NT2/D1 (cell line): ENCODE results near the gene ENPP6.

Experiments used
- SUZ12 ChIP-seq: IDR thresholded peaks from 2 replicates; pipeline ENCODE4 v1.6.1; 2011; ENCODE audit not compliant: insufficient read length, insufficient read depth; ENCODE audit errors: extremely low read depth
- YY1 ChIP-seq: IDR thresholded peaks from 2 replicates; pipeline ENCODE4 v1.6.1; 2011; ENCODE audit not compliant: insufficient read length, insufficient read depth
- ZNF274 ChIP-seq: IDR thresholded peaks from 2 replicates; pipeline ENCODE4 v1.6.1; 2011; ENCODE audit warnings: mild to moderate bottlenecking, low read depth, low read length

DNA sequence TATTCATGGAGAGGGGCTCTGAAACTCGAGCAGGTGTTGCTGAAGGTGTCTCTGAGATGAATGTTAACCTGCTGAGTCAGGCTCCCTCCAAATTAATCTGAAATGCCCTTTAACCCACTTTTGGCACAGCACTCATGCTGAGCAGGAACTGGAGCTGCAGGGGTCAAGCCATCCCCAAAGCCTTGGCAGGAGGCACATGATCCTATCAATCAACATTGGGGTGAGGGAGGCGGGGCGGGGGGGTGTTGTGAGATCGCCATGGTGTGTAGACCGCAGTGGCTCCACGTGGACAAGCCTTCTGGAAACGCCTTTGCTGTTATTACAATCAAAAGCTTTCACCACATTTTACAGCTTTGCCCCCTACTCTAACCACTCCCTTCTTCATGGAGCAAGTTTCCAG, 16.5 kb downstream of the ENPP6 start:
- TF ChIP-seq YY1 (no peak), SUZ12 (no peak), ZNF274 (no peak)
